GM20431 (cell line): ENCODE data around the gene AMFR.

ENCODE experiments used
- in situ Hi-C: fragments of 300-500 bp; cut with MseI, MboI; formaldehyde crosslinking; loops from one replicate; pipeline ENCODE4 v1.15.0; 2020; ENCODE audit warnings: low sequenced_read_pairs; ENCODE audit not compliant: unreplicated experiment

AMFR gene

DNA sequence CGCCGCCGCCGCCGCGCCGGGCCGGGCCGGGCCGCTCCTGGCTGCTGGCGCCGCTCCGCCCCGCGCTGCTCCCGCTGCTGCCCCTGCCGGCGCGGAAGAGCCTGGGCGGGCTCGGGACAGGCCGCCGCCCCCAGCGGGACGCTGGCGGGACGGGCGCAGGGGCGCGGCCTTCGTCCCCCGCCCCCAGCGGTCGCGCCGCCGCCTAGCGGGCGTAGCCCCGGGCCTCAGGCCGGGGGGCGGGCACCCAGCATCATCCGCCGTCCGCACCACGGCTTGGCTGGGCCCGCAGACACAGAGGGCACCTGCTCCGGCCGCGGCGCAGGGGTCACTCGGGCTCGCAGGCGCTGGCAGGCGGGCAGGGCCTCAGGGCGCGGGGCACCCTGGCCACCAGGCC is at the start of gene AMFR:
Gene AMFR (minus strand): TSS at position 107 of the 394 bp plus-strand sequence. CDS start 218 bp downstream, outside the sequence.
- in situ Hi-C loops = no loop called here

DNA sequence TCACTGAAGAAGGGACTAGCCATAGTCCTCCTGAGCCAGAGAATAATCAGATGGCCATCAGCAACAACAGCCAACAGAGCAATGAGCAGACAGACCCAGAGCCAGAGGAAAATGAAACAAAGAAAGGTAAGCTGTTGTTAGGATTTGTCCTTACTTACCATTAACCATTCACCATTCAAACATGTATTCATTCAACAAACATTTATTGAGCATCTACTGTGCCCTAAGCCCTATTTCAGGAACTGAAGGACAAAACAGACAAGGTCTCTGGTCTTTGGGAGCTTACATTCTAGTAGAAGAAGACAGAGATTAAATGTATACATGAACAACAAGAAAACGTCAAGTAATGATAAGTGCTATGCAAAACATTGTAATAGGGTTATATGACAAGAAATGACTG is 45.3 kb upstream of the AMFR start:
- in situ Hi-C loops = no loop called here

DNA sequence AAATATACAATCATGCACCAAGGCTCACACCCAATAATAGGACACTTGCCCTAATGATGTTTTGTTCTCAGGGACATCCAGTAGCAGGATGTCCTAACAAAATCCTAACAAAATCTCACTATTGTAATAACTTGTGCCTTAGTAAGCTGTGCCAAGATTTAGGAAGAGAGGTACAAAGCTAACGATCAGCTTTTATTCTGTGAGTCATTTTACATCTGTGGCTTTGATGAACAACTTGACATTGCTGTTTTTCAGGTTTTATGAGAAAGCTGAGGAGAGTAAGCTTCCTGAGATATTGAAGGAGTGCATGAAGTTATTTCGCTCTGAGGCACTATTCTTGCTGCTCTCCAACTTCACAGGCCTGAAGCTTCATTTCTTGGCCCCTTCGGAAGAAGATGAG is 44.9 kb upstream of the AMFR start:
- in situ Hi-C loops = no loop called here

DNA sequence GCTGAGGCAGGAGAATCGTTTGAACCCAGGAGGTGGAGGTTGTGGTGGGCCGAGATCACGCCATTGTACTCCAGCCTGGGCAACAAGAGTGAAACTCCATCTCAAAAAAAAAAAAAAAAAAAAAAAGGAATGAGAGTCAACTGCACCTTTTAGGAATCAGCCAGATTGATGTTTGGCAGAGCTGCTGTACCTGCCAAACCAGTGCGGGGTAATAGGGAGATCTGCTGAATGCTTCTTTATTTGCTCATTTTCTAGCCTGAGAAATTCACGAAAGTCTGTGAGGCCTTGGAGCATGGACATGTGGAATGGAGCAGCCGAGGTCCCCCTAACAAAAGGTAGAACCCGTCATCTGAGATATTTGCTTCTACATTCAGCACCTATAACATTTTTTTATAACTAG is 44.4 kb upstream of the AMFR start:
- in situ Hi-C loops = no loop called here

DNA sequence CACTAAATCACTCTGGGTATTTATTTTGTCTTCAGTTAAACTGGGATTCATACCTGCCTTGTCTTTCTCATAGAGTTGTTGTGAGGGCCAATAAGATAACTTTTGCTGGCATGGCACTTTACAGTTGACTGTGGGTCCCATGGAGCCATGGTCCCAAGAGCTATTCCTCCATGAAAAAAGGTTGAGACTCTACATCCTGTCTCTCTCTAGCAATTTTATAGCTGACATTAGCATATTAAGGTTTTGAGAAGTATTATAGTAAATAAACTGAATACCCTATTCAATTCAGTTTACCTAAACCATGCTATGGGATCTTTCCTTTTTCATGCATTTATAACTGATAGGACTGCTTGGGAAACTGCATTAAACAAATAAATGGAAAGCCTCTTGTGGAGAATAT is 43.5 kb upstream of the AMFR start:
- in situ Hi-C loops = no loop called here

DNA sequence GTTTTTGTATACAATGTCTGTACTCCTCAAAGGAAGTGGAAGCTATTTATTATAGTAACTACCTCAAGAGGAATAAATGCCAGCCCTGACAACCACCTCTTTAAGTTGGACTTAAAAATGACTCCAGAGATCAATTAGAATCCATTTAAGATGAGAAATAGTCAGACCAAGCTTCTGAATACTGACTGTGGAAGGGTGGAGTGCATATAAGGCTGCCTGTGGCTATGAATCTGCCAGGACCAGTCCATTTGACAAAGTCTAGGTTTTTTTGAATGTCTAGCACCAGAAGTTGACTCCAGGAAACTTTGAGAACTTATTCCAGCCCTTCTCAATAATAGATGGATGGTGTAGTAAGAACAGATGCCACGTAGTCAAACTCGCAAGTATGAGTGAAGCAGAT is 41.0 kb upstream of the AMFR start:
- in situ Hi-C loops = no loop called here

DNA sequence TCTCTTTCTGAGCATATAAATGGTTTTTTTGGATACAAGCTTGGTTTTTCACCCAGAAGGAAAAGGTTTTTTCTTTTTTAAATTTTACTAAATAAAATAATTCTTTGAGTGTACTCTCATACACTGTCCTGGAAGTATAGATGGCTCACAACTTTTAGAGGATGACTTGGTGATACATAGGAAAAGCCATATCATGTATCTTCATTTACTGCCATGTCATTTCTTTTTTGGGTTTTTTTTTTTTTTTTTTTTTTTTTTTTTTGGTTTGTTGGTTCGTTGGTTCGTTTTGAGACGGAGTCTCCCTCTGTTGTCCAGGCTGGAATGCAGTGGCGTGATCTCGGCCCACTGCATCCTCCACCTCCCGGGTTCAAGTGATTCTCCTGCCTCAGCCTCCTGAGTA is 37.8 kb upstream of the AMFR start:
- in situ Hi-C loops = no loop called here

DNA sequence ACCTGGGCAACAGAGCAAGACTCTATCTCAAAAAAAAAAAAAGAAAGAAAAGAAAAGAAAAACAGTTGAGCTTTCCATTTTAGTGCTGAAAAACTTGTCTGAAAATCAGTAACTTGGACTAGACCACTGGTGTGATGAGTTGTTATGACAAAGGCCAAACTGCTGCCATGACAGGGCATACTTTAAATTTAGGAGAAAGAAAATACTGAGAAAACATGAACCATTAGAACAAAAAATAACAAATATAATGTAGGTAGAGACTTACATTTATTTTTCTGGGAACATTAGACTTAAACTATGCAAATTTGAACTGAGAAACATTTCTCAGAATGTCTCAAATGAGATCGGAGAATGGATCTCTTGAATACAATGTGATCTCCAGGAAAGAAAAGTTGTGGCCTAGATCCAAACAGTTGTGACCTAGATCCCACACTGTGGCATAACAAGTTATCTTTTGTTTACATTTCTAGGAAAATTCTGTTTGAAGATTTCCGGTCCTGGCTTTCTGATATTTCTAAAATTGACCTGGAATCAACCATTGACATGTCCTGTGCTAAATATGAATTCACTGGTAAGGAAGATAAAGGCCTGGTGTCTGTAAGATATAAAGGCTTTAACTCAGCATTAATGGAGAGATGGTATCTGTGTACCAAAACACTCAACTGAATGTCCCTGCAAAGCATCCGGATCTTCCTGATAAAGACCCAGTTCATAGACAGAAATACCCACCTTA is 36.9 kb upstream of the AMFR start:
- in situ Hi-C loops = no loop called here

DNA sequence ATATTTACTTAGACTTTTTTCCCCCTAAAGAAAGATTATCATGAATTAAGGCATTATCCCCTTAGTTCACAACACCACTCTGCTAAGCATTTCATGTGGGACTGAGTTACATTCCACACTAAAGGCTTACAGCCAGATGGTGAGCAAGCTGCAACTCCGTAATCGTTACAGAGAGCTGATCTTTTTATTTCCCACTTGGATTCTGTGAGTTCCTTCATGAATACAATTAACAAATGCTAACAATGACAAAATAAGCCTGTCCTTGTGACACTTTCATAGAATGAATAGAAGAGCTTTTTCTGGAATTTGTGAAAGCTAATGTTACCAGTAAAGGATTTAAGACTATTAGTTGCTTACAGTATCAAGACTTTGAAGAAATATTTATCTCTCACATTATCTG is 34.8 kb upstream of the AMFR start:
- in situ Hi-C loops = no loop called here

DNA sequence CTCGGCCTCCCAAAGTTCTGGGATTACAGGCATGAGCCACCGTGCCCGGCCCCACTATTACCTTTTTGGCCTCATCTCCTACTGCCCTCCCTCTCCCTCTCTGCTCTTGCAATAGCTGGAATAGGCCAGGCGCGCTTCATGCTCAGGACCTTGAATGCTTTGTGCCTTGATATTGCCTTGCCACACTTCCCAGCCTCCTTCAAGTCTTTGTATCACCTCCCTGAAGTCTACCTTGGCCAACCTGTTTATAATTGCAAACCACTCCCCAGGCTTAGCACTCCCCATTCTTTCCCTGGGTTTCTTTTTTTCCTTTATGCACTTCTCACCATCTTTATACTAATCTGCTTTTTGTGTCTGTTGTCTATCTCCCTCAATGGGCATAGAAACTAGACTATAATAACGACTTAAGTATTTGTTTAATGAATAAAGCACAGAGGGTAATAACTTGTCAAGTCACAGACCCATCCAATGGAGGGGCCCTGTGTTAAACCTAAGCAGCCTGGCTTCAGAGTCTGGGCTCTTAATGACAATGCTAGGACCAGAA is 32.7 kb upstream of the AMFR start:
- in situ Hi-C loops = no loop called here

DNA sequence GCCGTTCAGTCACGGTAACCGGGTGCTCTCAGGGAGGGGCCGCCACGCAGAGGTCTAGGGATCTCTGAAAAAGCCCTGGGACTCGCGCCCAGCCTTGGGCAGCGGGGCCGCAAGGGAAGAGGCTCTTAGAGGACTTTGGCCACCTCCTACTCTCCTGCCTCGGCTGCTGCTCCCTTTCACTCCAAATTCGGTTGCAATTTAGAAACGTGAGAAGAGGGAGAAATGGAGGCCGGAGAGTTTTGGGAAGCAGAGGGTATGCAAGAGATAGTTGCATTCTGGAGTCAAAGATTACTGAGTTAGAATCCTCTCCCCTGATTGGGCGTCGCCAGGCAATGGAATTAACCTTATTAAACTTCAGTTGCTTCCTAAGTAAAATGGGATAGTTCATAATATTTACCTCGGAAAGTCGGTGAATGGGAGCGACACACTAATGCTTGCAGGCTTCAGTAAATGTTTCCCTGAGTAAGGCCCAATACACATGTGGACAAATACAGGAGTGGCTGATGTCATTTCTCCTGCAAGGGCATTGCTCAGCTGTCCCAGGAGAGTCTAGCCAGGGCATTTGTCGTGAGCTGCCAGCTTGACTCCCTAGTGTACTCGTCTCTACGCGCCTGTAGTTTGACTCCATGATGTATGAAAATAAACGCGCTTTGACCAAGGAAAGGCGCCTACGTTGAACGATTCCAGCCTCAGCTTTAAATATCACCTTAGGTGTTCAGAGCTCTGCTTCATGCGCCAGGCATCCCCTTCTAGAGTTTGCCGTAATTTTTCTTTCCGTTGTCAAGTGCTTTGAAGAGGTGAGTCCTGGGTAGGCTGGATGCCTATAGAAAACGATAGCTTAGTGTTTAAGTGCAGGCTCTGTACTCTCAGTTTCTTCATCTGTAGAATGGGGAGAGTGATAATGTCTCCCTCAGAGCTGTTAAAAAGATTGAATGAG is 26.7 kb upstream of the AMFR start:
- in situ Hi-C loops = no loop called here

DNA sequence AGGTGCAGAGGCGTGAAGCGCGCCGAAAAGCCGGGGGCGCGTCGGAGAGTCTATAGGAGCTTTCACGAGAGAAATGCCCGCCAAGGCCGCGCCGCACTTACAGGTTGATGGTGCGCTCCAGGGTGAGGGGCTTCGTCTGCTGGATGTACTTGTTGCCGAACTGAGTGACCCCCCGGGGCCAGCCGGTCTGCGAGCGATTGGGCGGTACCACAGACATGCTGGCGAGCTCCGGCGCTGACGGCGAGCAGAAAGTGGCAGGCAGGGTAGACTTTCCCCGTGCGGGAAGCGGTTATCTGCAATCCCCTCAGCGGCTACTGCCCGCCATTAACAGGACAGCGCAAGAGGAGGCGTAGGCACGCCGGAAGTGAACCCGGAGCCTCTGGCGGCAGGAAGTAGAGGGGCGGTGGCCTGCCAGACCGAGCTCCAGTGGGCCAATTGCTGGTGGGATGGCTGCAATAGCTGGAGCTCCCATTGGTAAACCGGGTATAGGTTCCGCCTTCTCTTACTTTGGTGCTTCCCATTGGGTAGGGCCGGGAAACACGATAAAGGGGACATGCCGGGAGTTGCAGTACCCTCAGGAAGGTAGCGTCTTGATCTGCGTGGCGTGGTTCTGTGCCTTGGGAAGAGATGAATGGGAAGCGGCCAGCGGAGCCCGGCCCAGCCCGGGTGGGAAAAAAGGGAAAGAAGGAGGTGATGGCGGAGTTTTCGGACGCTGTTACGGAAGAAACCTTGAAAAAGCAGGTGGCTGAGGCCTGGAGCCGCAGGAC is 25.8 kb upstream of the AMFR start, which contains the start of the genes NUDT21 and OGFOD1:
Gene NUDT21 (minus strand): TSS at position 347 of the 767 bp plus-strand sequence. CDS start 130 bp downstream, at position 217.
Gene OGFOD1 (plus strand): TSS at position 569 of the 767 bp plus-strand sequence. CDS start 59 bp downstream, at position 628.
- in situ Hi-C loops = no loop called here

DNA sequence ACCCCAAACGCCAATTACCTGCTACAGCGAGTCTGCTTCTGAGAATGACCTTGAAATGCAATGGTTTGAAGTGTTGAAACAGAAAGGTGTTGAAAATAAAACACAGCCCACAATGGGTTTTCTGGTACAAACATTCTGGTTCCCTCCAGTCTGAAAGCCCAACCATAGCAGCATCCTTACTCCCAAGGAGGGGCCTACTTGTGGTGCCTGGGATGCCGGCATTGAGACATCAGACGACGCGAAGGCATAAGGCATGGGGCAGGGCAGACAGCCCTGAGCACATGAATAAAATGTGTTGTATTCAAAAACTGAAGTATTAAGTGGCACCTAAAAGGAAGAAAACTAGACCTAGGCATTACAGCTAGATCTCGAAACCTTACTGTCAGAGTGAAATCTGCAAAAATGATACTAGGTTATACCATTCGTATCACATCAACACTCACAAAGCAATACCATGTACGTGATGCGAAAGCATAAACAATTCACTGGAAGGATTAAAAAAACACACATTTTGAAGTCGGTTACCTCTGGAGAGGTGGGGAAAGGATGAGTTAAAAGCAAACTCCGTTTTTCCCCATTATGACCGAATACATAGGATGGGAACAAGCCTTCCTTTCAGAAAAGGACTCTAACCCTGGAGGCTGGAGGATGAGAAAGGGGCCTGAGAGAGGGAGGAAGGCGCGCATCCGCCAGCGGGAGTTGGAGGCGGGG is 25.1 kb upstream of the AMFR start:
- in situ Hi-C loops = no loop called here

DNA sequence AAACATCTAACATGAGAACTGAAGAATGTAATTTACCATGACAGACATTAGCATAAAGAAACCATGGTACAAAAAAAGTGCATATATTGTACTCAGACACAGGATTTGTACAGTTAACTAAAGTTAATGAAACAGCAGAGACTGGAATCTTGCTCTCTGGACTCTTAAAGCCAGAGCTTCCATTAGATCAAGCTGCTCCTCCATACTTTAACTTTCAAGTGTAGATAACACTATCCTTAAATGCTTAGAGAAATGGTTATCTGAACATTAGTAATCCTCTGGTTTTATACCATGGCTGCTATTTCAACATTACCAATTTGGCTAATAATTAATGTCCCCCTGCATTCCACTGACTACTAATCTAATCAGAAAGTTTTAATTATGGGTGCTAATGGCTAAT is 22.7 kb upstream of the AMFR start:
- in situ Hi-C loops = no loop called here

DNA sequence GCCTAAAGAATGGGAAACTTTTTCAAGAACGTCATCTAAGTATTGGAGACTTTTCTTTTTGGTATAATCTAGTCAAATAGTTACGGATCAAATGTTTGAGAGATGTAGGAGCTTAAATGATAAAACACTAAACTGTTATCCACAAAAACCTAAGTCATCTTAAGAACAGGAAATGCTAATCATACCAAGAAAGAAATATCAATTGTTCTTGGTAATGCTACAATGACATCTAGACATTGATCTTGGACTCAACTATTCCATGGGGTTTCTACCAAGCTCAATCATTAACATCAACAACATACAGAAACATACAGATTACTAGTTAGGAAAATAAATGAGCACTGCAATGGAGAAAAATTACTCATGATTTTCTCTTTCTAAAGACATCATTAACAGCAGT is 21.9 kb upstream of the AMFR start:
- in situ Hi-C loops = no loop called here

DNA sequence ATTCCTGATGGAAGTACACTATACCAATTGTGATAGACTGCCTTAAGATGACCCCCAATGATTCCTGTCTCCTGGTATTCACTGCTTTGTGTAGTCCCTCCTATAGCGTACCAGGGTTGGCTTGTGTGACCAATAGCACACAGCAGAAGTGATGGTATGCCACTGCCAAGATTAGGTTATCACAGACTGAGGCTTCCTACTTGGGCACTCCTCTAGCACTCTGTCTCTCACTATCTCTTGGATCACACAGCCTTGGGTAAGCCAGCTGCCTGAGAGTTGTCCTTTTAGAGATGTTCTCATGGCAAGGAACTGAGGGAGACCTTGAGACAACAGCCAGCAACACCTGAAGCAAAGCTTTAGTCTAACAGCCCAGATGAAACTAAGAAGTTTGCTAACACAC is 12.7 kb upstream of the AMFR start:
- in situ Hi-C loops = no loop called here

DNA sequence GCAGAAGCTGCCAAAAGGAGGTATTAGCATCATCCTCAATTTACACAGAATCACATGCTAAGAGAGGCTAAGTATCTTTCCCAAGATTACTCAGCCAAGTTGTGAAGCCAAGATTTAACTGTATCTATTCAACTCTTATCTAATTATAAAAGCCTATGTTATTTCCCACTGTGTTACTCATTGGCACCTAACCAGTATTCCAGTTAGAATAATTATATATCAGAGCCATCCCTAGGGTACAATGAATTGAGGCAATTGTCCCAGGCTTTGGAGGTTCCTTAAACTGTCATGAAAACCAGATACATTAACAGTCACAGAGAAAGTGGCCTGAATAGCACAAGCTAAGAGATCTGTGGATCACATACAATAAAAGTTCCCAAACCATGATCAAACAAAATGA is 10.9 kb upstream of the AMFR start:
- in situ Hi-C loops = no loop called here

DNA sequence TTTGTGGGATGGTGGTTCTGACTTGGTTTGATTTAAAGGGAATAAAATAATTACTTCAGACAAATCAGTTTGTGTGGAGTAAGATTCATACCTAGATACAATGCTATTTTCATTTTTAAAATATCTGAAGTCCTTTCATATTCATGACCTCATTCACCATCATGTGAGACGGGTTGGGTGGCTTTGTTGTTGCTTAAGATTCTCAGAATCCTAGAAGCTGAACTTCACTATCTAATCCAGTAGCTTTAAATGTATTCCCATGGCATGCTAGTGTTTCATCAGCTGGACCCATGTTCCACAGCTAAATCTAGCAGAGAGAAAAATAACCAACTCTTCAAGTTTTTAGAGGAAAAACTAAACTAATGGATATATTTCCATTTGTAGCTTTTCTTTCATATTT is 2.7 kb upstream of the AMFR start:
- in situ Hi-C loops = no loop called here

DNA sequence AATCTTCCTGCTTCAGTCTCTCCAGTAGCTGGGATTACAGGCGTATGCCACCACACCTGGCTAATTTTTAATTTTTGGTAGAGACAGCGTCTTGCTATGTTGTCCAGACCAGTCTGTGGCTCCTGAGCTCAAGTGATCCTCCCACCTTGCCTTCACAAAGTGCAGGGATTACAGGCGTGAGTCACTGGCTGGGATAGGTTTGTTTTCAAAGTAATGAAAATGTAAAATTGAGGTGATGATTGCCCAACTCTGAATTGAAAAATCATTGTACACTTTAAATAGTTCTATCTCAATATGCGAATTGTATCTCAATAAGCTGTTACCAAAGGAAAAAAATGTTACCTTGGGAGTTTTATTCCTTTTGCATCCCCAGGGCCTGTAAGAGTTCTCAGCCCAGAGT is 1.2 kb upstream of the AMFR start:
- in situ Hi-C loops = no loop called here
